ENCODE data around the gene PCGF2. TPM values are rescaled to one million over a fixed set of nuclear protein-coding genes. Genes with fewer than 3 reads are reported as not detected.

The PCGF2 gene
- total and polyA plus RNA-seq, 2 of the 8 experiments (the other 6 are each of a cell fraction or from before 2014, with no cell fraction given), result 42.1 to 93.3 TPM

GRCh38 chr17:38702916-38703741 lies 45.0 kb downstream of the PCGF2 start:
- H3K27ac ChIP-seq (ENCODE audit: low read depth, low read length), result no peak overlapping the region
- peaks cover 28% of the 10 kb centered on the region for H3K23me2 ChIP-seq (ENCODE audit: low read depth, low read length)
- no peak for FAIRE-seq
- H3K18ac ChIP-seq (ENCODE audit: extremely low read depth, low read length), result peak overlapping the region; percentile 78
- H3K36me3 ChIP-seq (ENCODE audit: control insufficient read depth in 2 of 4, insufficient read depth in 4 of 4, low read length in 3 of 4), result no peaks in the 10 kb centered on the region
- no peak overlapping the region for H4K5ac ChIP-seq (ENCODE audit: insufficient read length, low read depth, low read length)
- H2BK120ac ChIP-seq (replicated peaks; ENCODE audit: low read depth, low read length), result no peak overlapping the region
- H3K56ac ChIP-seq (replicated peaks; ENCODE audit: insufficient read length, low read depth, low read length), result no peak overlapping the region
- H3K79me1 ChIP-seq (ENCODE audit: low read depth, low read length), result no peaks in the 10 kb centered on the region
- peak overlapping the region; percentile 43; the same call in 1 of the 2 replicates for H2BK20ac ChIP-seq (ENCODE audit: low read length)
- WGBS, 2 experiments (ENCODE audit: extremely low coverage in 1 of 2, insufficient coverage in 1 of 2, insufficient read length in 1 of 2, insufficient replicate concordance in 2 of 2, low coverage in 1 of 2, low lambda C conversion rate in 2 of 2, missing lambda C conversion rate in 1 of 2), result 6% methylated on average over 55 of the region's 55 CpGs; no CpG with 5 or more reads in 1 of the 2 experiments
- ChIA-PET POLR2A (ENCODE audit: partially characterized antibody) (interaction anchor here (0.6 to 4.5 kb wide), 4 partner anchors 12 to 105 kb away, joined by 3 to 38 read pairs (median 6); no protein-coding TSS in a partner anchor), CTCF (ENCODE audit: partially characterized antibody) (interaction anchor here (0.6 to 1.5 kb wide), 4 partner anchors 11 to 230 kb away, joined by 3 to 5 read pairs (median 4); no protein-coding TSS in a partner anchor)
- no peak overlapping the region for H3K9ac ChIP-seq (replicated peaks in 1 of 4; ENCODE audit: extremely low read depth in 1 of 4, low read depth in 3 of 4, low read length in 3 of 4)
- peak overlapping the region; percentile 81 to 92 for H3K4me2 ChIP-seq (ENCODE audit: insufficient read depth in 1 of 2, low read depth in 2 of 2, low read length in 2 of 2)
- 0 out of 2 replicates have a peak overlapping the region, but pooled peaks have one; percentile 2 for H2BK5ac ChIP-seq (ENCODE audit: low read depth, low read length)
- H4K20me1 ChIP-seq (replicated peaks in 1 of 2; ENCODE audit: control insufficient read depth in 1 of 2, insufficient read depth in 2 of 2, low read length in 2 of 2), result peaks cover 5 to 18% of the 10 kb centered on the region in 2 experiments
- H3K9me3 ChIP-seq (ENCODE audit: insufficient read depth in 2 of 2, low read depth in 1 of 2, low read length in 1 of 2), result no peaks in the 10 kb centered on the region
- H3K79me2 ChIP-seq (ENCODE audit: control insufficient read depth in 1 of 2, insufficient read depth in 2 of 2, low read length in 2 of 2), result no peaks in the 10 kb centered on the region
- H2BK12ac ChIP-seq (ENCODE audit: low read depth, low read length), result peak overlapping the region; percentile 53
- H2AK5ac ChIP-seq (ENCODE audit: low read depth, low read length), result peak overlapping the region; percentile 75
- peak overlapping the region; percentile 42 for H4K8ac ChIP-seq (ENCODE audit: extremely low read depth, insufficient read depth, low read length)
- H3K23ac ChIP-seq (ENCODE audit: insufficient read length), result no peak overlapping the region
- H4K91ac ChIP-seq (replicated peaks; ENCODE audit: insufficient read length, low read length), result no peak overlapping the region
- TF ChIP-seq SIX5 (IDR thresholded peaks at IDR 0.05; ENCODE audit: low read depth, low read length) (no peak), USF2 (IDR thresholded peaks at IDR 0.05; ENCODE audit: low read length) (no peak), RNF2 (IDR thresholded peaks at IDR 0.05; ENCODE audit: borderline replicate concordance, low read depth, low read length, missing control alignments, poor library complexity, severe bottlenecking) (peak; percentile 91), TCF12 (IDR thresholded peaks at IDR 0.05; ENCODE audit: low read depth, low read length) (0 out of 2 replicates have a peak, but pooled peaks have one; percentile 26), RBBP5 (IDR thresholded peaks at IDR 0.05; ENCODE audit: borderline replicate concordance, low read depth, low read length) (no peak; the same call in 1 of the 2 replicates), CBX8 (IDR thresholded peaks at IDR 0.05; ENCODE audit: borderline replicate concordance, low read depth, low read length) (peak; percentile 30; the same call in 1 of the 2 replicates), SUZ12 (IDR thresholded peaks at IDR 0.05; ENCODE audit: low read length) (peak; percentile 87), EZH2 (IDR thresholded peaks at IDR 0.05; ENCODE audit: low read depth, low read length, severe bottlenecking) (peak; percentile 72)
- DNase-seq (ENCODE audit: low read depth in 1 of 2, low spot score in 2 of 2), result no peak
- H3K14ac ChIP-seq (ENCODE audit: insufficient read length), result no peak overlapping the region
- 0 out of 2 replicates have a peak overlapping the region, but pooled peaks have one; percentile 4 for H2BK15ac ChIP-seq (ENCODE audit: low read length)
- peak overlapping the region; percentile 26 to 76 (median 36); a peak in 7 of 8 replicates for H3K4me3 ChIP-seq (ENCODE audit: extremely low read depth in 1 of 4, insufficient read depth in 2 of 4, low read depth in 3 of 4, low read length in 4 of 4)
- H3K27me3 ChIP-seq (replicated peaks in 1 of 4; ENCODE audit: control insufficient read depth in 3 of 4, extremely low read depth in 1 of 4, insufficient read depth in 3 of 4, low read length in 3 of 4), result peaks cover 31 to 84% (median 75%) of the 10 kb centered on the region in 4 experiments
- no peak overlapping the region for H3K4ac ChIP-seq (replicated peaks; ENCODE audit: insufficient read length, low read depth, low read length)
- no peak overlapping the region for H2AFZ ChIP-seq (ENCODE audit: low read length)
- peaks cover 15 to 44% (median 32%) of the 10 kb centered on the region in 4 experiments for H3K4me1 ChIP-seq (replicated peaks in 1 of 4; ENCODE audit: control insufficient read depth in 3 of 4, insufficient read depth in 4 of 4, low read length in 3 of 4)
